Measurements from ENCODE around the gene RHD. TPM values are rescaled to one million over a fixed set of nuclear protein-coding genes. Genes with fewer than 3 reads are reported as not detected.

Gene RHD
- total and polyA plus RNA-seq, 2 experiments from 2014 or later = 0.21 to 0.26 TPM

- TF ChIP-seq REST (IDR thresholded peaks at IDR 0.05; ENCODE audit: unreplicated experiment) = no peak
- no peak for TF ChIP-seq POLR2AphosphoS5 (IDR thresholded peaks at IDR 0.05; ENCODE audit: low read depth)
- TF ChIP-seq, protein P1, sequence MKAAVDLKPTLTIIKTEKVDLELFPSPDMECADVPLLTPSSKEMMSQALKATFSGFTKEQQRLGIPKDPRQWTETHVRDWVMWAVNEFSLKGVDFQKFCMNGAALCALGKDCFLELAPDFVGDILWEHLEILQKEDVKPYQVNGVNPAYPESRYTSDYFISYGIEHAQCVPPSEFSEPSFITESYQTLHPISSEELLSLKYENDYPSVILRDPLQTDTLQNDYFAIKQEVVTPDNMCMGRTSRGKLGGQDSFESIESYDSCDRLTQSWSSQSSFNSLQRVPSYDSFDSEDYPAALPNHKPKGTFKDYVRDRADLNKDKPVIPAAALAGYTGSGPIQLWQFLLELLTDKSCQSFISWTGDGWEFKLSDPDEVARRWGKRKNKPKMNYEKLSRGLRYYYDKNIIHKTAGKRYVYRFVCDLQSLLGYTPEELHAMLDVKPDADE (IDR thresholded peaks at IDR 0.05) = no peak
- TF ChIP-seq STAT1 (IDR thresholded peaks at IDR 0.05; ENCODE audit: unreplicated experiment) = no peak
- no peak for TF ChIP-seq CREB1 (CRISPR knock-in tag; IDR thresholded peaks at IDR 0.05; ENCODE audit: low read depth)
- TF ChIP-seq, protein P2, sequence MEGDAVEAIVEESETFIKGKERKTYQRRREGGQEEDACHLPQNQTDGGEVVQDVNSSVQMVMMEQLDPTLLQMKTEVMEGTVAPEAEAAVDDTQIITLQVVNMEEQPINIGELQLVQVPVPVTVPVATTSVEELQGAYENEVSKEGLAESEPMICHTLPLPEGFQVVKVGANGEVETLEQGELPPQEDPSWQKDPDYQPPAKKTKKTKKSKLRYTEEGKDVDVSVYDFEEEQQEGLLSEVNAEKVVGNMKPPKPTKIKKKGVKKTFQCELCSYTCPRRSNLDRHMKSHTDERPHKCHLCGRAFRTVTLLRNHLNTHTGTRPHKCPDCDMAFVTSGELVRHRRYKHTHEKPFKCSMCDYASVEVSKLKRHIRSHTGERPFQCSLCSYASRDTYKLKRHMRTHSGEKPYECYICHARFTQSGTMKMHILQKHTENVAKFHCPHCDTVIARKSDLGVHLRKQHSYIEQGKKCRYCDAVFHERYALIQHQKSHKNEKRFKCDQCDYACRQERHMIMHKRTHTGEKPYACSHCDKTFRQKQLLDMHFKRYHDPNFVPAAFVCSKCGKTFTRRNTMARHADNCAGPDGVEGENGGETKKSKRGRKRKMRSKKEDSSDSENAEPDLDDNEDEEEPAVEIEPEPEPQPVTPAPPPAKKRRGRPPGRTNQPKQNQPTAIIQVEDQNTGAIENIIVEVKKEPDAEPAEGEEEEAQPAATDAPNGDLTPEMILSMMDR (conservative IDR thresholded peaks at IDR 0.05; ENCODE audit: low read depth in 2 of 2) = no peak
- TF ChIP-seq JUNB (IDR thresholded peaks at IDR 0.05; ENCODE audit: unreplicated experiment) = no peak
- TF ChIP-seq ZNF331 (CRISPR knock-in tag; IDR thresholded peaks at IDR 0.05; ENCODE audit: low read depth) = no peak
- TF ChIP-seq ZNF114 (CRISPR knock-in tag; IDR thresholded peaks at IDR 0.05) = no peak
- TF ChIP-seq EZH2phosphoT487 (IDR thresholded peaks at IDR 0.05; ENCODE audit: unreplicated experiment) = no peak
- TF ChIP-seq EZH2 (IDR thresholded peaks at IDR 0.05; ENCODE audit: low read depth, unreplicated experiment) = no peak
These were observed 48.8 kb upstream of the RHD start (continued) for GRCh38 chr1:25223471-25223870.

DNA sequence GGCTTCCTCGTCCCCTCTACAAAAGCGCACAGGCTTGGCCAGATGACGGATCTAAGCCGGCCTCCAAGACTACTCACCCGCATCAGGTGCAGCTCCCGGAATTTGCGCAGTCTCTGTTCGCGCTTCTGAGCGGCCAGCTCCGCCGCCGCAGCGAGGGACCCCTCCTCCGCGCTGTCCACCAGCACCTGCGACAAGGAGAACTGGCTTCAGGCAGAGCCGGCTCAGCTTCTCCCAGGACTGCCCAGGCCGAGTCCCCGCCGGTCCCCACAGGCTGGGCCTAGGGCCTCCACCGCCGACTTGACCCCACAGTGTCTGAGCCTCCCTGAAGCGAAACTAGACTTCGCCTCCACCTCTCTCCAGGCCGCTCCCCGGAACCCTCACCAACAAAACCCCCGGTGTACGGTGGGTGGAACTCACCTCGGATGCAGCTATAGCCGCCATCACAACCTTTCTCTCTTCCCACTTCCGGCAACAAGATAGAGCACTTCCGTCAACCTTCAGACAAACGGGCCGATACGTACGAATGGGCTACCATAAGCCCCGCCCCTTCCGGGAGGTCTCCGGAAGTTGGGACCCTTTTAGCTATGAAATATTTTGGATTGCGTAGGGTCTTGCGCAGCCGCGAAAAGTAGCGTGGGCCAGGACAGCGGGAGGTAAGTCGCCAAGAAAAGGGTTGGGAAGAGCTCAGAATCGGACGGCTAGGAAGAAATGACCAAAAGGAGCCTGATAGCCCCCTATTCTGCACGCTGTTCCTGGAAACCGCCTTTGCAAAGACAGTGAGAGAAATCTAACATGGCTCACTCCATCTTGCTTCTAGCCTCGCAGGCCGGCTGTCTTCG, 40.1 kb upstream of the RHD start, which contains the start of gene SYF2:
Gene SYF2 (minus strand): TSS at position 476 of the 839 bp plus-strand sequence. CDS start 35 bp downstream, at position 441.
- Mint-ChIP-seq H3K4me1 (peaks cover 13% of the 10 kb centered on the region), H3K36me3 (ENCODE audit: low read depth) (peaks cover 32% of the 10 kb centered on the region), H3K9me3 (no peaks in the 10 kb centered on the region), H3K27me3 (ENCODE audit: insufficient read depth, low read depth, poor library complexity) (peaks cover 2% of the 10 kb centered on the region), H3K4me3 (no peak within 1 kb of the TSS), H3K27ac (no peak within 1 kb of the TSS)
- DNase-seq (ENCODE audit: low spot score) (peak; percentile 98), ATAC-seq (peak; percentile 91)
- H3K36me3 ChIP-seq (ENCODE audit: insufficient read depth) = peaks cover 22% of the 10 kb centered on the region
- H4K20me1 ChIP-seq (replicated peaks; ENCODE audit: insufficient read depth) = peaks cover 2% of the 10 kb centered on the region; the same call in 1 of the 2 replicates
- no peak within 1 kb of the TSS for H2AFZ ChIP-seq
- peak within 1 kb of the TSS; percentile 86 for H3K4me2 ChIP-seq
- peaks cover 46% of the 10 kb centered on the region for H3K79me2 ChIP-seq (replicated peaks; ENCODE audit: insufficient read depth)
- H3K27ac ChIP-seq (ENCODE audit: low read depth) = peak within 1 kb of the TSS; percentile 93
- peaks cover 5% of the 10 kb centered on the region for H3K4me1 ChIP-seq (ENCODE audit: insufficient read depth)
- H3K27me3 ChIP-seq (ENCODE audit: insufficient read depth) = no peaks in the 10 kb centered on the region
- H3F3A ChIP-seq (replicated peaks; ENCODE audit: low read depth) = no peaks in the 10 kb centered on the region
- peak within 1 kb of the TSS; percentile 80 for H3K4me3 ChIP-seq
- H3K9me2 ChIP-seq (ENCODE audit: insufficient read depth) = no peaks in the 10 kb centered on the region
- TF ChIP-seq EZH2 (IDR thresholded peaks at IDR 0.05; ENCODE audit: low read depth, unreplicated experiment) (no peak), JUNB (IDR thresholded peaks at IDR 0.05; ENCODE audit: unreplicated experiment) (no peak), ZNF331 (CRISPR knock-in tag; IDR thresholded peaks at IDR 0.05; ENCODE audit: low read depth) (no peak), REST (IDR thresholded peaks at IDR 0.05; ENCODE audit: unreplicated experiment) (no peak), EZH2phosphoT487 (IDR thresholded peaks at IDR 0.05; ENCODE audit: unreplicated experiment) (no peak), ZNF114 (CRISPR knock-in tag; IDR thresholded peaks at IDR 0.05) (no peak)
- TF ChIP-seq, protein P2 (conservative IDR thresholded peaks at IDR 0.05; ENCODE audit: low read depth in 2 of 2) = no peak

Data from GM23338 (cell line).